GM12878 (cell line): Measurements from ENCODE around the gene LRRC61. TPM values are rescaled to one million over a fixed set of nuclear protein-coding genes. Genes with fewer than 3 reads are reported as not detected.

Experiments
- ATF7 ChIP-seq: fragments of 450-650 bp; IDR thresholded peaks from 2 replicates; pipeline ENCODE4 v1.6.1; 2016; ENCODE audit warnings: low read depth, mild to moderate bottlenecking
- NFIC ChIP-seq: IDR thresholded peaks from 2 replicates; pipeline ENCODE4 v1.6.1; 2012; ENCODE audit warnings: low read depth, mild to moderate bottlenecking, inconsistent platforms, low read length, moderate library complexity
- SP1 ChIP-seq: IDR thresholded peaks from one replicate; pipeline ENCODE4 v1.6.1; 2011; ENCODE audit warnings: low read depth, low read length
- USF1 ChIP-seq: IDR thresholded peaks from 2 replicates; pipeline ENCODE4 v1.6.1; 2011; ENCODE audit warnings: borderline replicate concordance, low read depth, mild to moderate bottlenecking, moderate library complexity, mixed read lengths, low read length; ENCODE audit not compliant: insufficient read depth; ENCODE audit errors: extremely low read length
- YBX1 ChIP-seq: fragments of 450-650 bp; IDR thresholded peaks from 2 replicates; pipeline ENCODE4 v1.6.1; 2016; ENCODE audit warnings: antibody characterized with exemption
- ZBTB4 ChIP-seq: fragments of 450-650 bp; formaldehyde crosslinking; IDR thresholded peaks from 2 replicates; pipeline ENCODE4 v1.4.0; 2022; ENCODE audit warnings: mild to moderate bottlenecking, moderate library complexity
- ZNF687 ChIP-seq: fragments of 450-650 bp; IDR thresholded peaks from 2 replicates; pipeline ENCODE4 v1.6.1; 2017; ENCODE audit warnings: mild to moderate bottlenecking, moderate library complexity
- polyA plus RNA-seq, 11 experiments: library from polyadenylated mRNA; depleted of rRNA in 4 of 11; unstranded in 6 of 11; stranded (reverse) in 5 of 11; fragments of >200 nt; fragmentation: Nextera tagmentation in 4 of 11; fragmentation: Illumina TruSeq in 1 of 11; extraction: Ambion mirVana in 4 of 11; extraction: Trizol in 1 of 11; gene quantifications; 1 replicate in 1 of 11; 2 replicates in 10 of 11; pipeline versions ENCODE4 v1.2.1 to v1.2.3, GENCODE V29; 2011 to 2016; ENCODE audit warnings: inconsistent platforms in 2 of 11, missing spikeins in 2 of 11, low read depth in 1 of 11
- total RNA-seq, 4 experiments: library from RNA; depleted of rRNA in 3 of 4; stranded (reverse); fragments of >200 nt in 3 of 4; fragmentation: Illumina TruSeq in 1 of 4; extraction: Trizol in 1 of 4; gene quantifications; 2 replicates each; pipeline versions ENCODE4 v1.2.1 to v1.2.3, GENCODE V29; 2013 to 2021
- TF ChIP-seq, protein P1 (sequence below): IDR thresholded peaks from 2 replicates; pipeline ENCODE4 v1.6.1; 2011; ENCODE audit warnings: low read depth, low read length, improper control_type of control experiment, borderline replicate concordance
- TF ChIP-seq, protein P2 (sequence below): fragments of 150-350 bp; IDR thresholded peaks from 2 replicates; pipeline ENCODE4 v1.6.1; 2014; ENCODE audit warnings: mild to moderate bottlenecking, low read depth, low read length
- TF ChIP-seq, protein P3 (sequence below): fragments of 450-650 bp; IDR thresholded peaks from 2 replicates; pipeline ENCODE4 v1.6.1; 2017; ENCODE audit warnings: mild to moderate bottlenecking

LRRC61 gene
- total and polyA plus RNA-seq, 10 of the 15 experiments (the other 5 are each of a cell fraction or from before 2014, with no cell fraction given): 1.4 to 54.2 (median 21.8) TPM

- TF ChIP-seq, protein P1, sequence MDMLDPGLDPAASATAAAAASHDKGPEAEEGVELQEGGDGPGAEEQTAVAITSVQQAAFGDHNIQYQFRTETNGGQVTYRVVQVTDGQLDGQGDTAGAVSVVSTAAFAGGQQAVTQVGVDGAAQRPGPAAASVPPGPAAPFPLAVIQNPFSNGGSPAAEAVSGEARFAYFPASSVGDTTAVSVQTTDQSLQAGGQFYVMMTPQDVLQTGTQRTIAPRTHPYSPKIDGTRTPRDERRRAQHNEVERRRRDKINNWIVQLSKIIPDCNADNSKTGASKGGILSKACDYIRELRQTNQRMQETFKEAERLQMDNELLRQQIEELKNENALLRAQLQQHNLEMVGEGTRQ: peak; percentile 80
- no peak for TF ChIP-seq ZBTB4 (CRISPR knock-in tag)
- TF ChIP-seq USF1: peak; percentile 97
- TF ChIP-seq ZNF687: peak; percentile 91
- TF ChIP-seq YBX1: no peak
- TF ChIP-seq, protein P2, sequence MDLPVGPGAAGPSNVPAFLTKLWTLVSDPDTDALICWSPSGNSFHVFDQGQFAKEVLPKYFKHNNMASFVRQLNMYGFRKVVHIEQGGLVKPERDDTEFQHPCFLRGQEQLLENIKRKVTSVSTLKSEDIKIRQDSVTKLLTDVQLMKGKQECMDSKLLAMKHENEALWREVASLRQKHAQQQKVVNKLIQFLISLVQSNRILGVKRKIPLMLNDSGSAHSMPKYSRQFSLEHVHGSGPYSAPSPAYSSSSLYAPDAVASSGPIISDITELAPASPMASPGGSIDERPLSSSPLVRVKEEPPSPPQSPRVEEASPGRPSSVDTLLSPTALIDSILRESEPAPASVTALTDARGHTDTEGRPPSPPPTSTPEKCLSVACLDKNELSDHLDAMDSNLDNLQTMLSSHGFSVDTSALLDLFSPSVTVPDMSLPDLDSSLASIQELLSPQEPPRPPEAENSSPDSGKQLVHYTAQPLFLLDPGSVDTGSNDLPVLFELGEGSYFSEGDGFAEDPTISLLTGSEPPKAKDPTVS: no peak
- no peak for TF ChIP-seq NFIC
- TF ChIP-seq SP1: no peak
- TF ChIP-seq, protein P3, sequence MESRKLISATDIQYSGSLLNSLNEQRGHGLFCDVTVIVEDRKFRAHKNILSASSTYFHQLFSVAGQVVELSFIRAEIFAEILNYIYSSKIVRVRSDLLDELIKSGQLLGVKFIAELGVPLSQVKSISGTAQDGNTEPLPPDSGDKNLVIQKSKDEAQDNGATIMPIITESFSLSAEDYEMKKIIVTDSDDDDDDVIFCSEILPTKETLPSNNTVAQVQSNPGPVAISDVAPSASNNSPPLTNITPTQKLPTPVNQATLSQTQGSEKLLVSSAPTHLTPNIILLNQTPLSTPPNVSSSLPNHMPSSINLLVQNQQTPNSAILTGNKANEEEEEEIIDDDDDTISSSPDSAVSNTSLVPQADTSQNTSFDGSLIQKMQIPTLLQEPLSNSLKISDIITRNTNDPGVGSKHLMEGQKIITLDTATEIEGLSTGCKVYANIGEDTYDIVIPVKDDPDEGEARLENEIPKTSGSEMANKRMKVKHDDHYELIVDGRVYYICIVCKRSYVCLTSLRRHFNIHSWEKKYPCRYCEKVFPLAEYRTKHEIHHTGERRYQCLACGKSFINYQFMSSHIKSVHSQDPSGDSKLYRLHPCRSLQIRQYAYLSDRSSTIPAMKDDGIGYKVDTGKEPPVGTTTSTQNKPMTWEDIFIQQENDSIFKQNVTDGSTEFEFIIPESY: no peak
- TF ChIP-seq ATF7: no peak
Measured at GRCh38 chr7:150368096-150368883, 45.1 kb downstream of the LRRC61 start, which contains the start of gene REPIN1 (continued).
